Femur (tissue), 1 donor: ENCODE measurements around the gene UPF3A.

Experiments
- DNase-seq: peaks from one replicate; pipeline ENCODE4 v3.0.0-alpha.2; 2017

UPF3A gene

GRCh38 chr13:114264886-114265611 lies 16.4 kb upstream of the UPF3A start:
- DNase-seq, result no peak

- DNase-seq, result no peak
Measured at GRCh38 chr13:114266241-114266640, 15.2 kb upstream of the UPF3A start.

GRCh38 chr13:114268344-114269280 lies 12.8 kb upstream of the UPF3A start:
- DNase-seq, result no peak

GRCh38 chr13:114269281-114269770 lies 12.1 kb upstream of the UPF3A start:
- DNase-seq, result no peak

DNA sequence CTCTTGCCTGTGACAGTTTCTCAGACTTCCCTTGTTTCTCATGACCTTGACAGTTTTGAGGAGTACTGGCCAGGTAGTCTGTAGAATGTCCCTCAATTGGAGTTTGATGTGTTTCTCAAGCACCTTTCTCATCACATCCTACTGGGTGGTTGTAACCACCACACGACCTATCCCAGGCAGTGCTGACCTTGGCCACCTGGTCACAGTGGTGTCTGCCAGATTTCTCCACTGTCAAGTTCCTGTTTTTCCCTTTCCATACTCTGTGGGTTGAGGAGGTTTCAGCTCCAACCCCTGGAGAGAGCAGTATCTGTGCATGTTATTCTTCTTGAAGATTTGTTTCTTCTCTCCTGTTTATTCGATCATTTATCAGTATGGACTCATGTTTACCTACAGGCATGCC lies 8.4 kb upstream of the UPF3A start:
- no peak for DNase-seq

DNA sequence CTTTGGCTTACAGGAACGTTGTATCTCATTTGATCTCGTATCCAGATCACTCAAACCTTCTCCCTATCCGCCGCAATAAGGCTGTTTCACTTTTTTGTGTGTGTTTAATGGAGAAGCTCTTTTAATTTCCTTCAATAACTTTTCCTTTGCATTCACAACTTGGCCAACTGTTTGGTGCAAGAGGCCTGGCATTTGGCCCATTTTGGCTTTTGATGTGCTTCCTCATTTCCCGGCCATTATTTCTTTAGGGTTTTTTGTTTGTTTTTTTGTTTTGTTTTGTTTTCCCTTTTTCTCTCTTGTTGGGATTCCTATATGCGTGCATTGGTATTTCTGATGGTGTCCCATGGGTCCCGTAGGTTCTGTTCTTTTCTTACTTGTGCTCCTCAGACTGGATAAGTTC lies 6.1 kb upstream of the UPF3A start:
- DNase-seq, result no peak

DNA sequence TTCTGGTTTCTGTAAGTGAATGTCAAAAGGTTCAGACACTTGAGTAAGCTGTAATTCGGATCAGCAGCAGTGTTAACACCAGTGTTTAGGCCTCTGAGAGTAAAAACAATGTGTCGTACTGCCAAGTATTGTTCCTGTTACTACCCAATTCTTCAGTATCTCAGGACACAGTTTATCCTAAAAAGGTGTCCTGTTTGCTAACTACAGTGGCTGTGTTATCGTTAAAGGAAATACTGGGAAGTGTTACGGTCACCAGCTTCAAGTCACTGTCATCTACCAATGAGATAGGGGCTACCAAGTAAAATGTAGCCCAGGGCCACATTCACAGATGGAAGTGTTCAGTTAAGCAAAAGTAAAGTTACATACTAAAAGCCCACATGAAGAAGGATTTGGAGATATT lies 2.3 kb upstream of the UPF3A start:
- DNase-seq, result no peak

DNA sequence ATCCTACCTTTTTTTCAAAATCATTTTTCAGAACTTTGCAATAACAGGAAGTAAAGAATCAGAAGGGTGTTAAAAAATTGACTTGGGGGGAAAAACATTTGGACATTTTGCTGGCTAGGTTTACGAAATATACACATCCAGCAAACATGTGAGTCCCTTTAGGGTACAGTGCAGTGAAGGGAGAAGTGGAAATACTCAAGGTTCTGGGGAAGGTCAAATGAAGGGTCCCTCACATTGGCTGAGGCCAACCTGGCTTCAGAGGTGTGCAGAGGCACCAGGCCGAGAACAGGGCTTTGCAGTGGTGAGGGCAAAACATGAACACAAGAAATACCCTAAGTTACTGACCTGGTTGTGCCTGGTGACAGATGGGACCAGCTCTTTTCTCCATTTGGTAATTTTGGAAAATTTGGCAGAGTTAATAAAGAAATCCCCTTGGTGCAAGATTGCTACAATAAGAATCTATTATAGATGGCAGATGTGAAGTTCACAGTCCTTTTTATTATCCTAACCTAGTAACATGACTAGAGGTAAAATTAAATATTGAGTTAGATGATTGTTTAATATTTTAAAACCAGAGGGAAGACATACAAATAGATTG lies 1.5 kb upstream of the UPF3A start:
- DNase-seq, result no peak

- peak; percentile 45 for DNase-seq
Measured at GRCh38 chr13:114282041-114282670, 755 bp downstream of the UPF3A start.

GRCh38 chr13:114283576-114283975 lies 2.2 kb downstream of the UPF3A start:
- DNase-seq, result no peak

GRCh38 chr13:114284680-114285079 lies 3.3 kb downstream of the UPF3A start:
- DNase-seq, result no peak

- DNase-seq, result no peak
Measured at GRCh38 chr13:114285166-114285808, 3.9 kb downstream of the UPF3A start.

- no peak for DNase-seq
Measured at GRCh38 chr13:114286808-114287207, 5.4 kb downstream of the UPF3A start.

DNA sequence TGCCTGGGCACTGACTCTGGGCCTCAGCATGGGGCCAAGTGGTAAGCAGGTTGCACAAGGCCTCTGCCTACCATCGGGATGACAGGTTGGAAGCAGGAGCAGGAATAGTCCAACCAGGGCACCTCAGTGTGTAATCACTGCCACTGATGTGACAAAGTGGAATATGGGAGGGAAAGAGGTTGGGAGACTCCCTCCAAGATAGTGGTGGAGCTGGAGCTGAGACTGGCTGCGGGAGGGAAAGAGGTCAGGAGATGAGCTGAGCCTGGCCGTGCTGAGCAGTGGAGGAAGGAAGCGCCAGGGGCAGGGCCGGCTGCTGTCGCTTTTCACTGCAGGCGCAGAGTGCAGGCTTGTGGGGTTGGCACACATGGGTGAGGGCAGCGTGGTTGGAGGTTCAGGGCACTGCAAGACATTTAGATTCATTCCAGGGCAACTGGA lies 6.8 kb downstream of the UPF3A start:
- no peak for DNase-seq

DNA sequence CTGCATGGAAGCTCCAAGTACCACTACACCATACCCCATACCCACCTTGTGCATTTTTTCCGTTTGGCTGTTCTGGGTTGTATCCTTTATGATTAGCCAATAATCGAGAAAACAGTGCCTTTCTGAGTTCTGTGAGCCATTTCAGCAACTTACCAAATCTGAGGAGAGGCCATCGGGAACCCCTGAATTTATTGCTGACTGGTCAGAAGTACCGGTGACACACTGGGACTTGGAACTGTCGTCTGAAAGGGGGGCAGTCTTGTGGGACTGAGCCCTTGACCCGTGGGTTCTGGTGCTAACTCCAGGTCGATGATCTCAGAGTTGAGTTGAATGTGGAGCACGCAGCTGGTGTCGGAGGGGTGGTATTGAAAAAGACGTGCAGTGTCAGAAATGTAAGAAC lies 15.0 kb downstream of the UPF3A start:
- DNase-seq, result no peak

DNA sequence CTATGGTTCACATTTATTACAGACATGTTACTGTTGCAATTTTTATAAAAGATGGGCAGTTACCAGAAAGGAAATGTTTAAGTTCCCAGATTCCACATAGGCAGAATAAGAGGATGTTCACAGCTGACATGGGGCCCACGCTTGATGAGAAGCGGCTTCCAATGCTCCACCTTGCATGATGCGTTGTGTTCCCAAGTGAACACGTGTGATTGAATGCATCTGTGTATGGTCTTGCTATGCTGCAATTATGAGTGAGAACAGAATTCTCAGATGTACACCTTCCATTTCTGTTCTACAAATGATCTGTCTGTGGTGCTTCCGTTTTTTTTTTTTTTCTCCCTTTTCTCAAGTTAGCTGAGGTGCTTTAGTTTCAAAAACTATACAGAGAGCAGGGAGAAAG lies 15.5 kb downstream of the UPF3A start:
- no peak for DNase-seq

DNA sequence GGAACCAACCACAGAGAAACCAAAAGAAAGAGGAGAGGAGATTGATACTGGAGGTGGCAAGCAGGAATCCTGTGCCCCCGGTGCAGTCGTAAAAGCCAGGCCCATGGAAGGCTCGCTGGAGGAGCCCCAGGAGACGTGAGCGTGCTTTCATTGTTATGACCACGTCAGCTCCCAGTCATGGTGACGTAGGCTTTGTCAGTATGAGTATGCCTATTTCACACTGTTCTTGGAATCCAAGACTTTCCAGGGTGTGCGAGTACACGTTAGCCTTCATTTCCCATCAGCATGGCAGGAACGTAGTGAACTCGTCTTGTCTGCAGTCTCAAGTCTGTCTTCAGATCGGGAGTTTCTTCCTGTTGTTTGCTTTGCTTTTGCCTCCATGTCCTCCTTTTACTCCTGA lies 17.5 kb downstream of the UPF3A start:
- DNase-seq, result no peak

DNA sequence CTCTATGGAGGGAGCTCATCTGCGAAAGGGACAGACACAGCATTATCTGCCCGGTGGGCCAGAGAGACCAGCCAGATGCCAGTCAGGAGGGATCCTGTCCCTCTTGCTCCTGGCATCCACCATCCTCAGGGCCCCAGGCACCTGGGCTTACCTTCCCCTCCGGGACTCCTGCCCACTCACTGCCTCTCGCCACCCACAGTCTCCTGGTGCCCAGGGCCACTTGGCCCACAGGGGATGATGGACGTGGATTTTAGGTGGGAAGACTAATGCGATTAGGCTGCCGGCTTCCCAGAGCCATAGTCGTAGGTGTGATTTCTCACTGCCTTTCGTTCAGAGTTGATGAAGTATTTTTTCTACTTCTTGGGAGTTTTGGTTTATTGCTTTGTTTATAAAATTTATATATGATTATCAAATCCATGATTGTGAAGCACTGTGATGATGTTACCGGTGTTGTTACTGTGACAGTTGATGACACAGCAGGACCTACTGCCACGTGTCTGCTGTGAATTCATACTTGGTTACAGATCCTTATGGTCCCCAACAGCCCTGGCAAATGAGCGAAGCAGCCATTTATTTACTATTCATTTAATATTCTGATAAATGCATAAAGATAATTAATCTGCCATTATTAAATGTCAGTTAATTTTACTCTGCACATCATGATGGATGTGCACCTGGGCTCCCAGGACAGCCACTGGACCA lies 18.4 kb downstream of the UPF3A start:
- DNase-seq, result no peak

DNA sequence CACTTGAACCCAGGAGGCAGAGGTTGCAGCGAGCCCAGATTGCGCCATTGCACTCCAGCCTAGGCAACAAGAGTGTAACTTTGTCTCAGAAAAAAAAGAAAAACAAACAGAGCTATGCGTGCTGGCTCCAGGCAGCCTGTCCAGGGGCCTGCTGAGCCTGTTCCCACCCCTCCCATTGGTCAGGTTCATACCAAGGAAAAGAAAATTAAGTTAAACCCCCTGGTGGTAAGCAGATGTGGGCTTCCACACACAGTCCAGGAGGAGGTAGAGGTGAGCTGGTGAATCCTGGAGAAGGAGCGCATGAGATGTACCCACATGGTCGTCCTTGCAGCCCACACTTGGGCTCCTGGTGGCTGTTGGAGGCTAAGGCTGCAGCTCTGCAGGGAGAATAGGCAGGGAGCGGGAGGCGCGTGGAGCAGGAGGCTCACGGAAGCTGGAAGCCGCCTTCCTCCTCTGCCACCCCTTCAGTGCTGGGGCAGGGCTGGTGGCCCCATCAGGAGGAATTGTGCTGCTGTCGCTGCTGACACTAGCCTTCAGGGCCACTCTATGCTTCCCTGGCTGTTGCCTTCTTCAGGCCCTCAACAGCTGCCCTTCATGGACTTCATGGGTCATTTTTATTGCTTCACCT lies 22.4 kb downstream of the UPF3A start:
- no peak for DNase-seq

- DNase-seq, result no peak
Measured at GRCh38 chr13:114304346-114305034, 23.1 kb downstream of the UPF3A start.

- no peak for DNase-seq
Measured at GRCh38 chr13:114309086-114309485, 27.7 kb downstream of the UPF3A start.
